Hematopoietic multipotent progenitor cell (in vitro differentiated cells): ENCODE measurements around the gene FOXA3. TPM values are rescaled to one million over a fixed set of nuclear protein-coding genes. Genes with fewer than 3 reads are reported as not detected.

ENCODE experiments used
- DNase-seq, 3 donors: peaks; one replicate each; pipeline ENCODE4 v3.0.0-alpha.2; 2011 to 2015; ENCODE audit warnings: low read depth in 2 of 3, low spot score in 2 of 3
- total RNA-seq: library from RNA; depleted of rRNA; stranded (reverse); fragments of >200 nt; gene quantifications from one replicate; pipeline ENCODE4 v1.2.3, GENCODE V29; 2012

Gene FOXA3
- total RNA-seq, 1 donor: 1.6 TPM

- no peak for DNase-seq
Measured at GRCh38 chr19:45872095-45872919, 8.2 kb downstream of the FOXA3 start.

- DNase-seq: no peak
Measured at GRCh38 chr19:45873219-45873772, 9.2 kb downstream of the FOXA3 start.

GRCh38 chr19:45874620-45874966 is 10.5 kb downstream of the FOXA3 start:
- DNase-seq: no peak

GRCh38 chr19:45876161-45876410 is 12.0 kb downstream of the FOXA3 start:
- no peak for DNase-seq

DNA sequence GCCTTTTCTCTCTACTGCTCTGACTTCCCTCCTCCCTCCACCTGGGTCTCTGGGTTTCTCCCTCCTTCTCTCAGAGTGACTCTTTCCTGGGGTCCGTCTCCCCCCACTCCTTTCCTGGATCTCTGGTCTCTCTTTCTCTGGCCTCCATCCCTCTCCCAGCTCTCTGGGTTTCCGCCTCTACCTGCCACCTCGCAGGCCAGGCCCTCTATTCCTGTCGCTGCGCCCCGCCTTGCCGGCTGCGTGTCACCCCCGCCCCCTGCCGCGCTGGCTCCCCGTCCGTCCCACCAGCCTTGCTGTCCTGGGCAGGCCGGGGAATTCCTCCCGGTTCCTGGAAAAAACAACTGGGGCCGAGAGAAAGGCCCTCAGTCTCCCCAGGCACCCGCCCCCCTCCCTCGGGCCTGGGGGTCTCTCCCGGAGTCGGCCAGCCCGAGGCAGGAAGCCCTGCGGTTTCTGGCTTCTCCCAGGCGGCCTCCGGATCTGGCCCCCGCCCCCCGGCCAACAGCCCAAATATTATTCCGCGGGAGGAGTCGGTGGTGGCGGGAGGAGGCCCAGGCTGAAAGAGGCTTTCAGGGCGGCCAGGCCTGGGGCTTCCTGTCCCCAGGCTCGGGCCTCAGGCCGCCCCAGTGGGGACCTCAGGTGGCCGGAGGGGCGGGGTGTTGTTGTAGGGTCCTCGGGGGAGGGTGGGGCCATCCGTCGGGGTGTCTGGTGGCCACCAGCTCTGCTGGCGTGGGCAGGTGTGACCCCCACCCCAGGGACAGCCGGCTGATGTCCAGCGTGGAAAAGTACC is 12.5 kb downstream of the FOXA3 start:
- DNase-seq: peak in 1 of 3 donors; percentile 52

GRCh38 chr19:45878043-45878794 is 14.1 kb downstream of the FOXA3 start:
- DNase-seq: peak in 1 of 3 donors; percentile 42

DNA sequence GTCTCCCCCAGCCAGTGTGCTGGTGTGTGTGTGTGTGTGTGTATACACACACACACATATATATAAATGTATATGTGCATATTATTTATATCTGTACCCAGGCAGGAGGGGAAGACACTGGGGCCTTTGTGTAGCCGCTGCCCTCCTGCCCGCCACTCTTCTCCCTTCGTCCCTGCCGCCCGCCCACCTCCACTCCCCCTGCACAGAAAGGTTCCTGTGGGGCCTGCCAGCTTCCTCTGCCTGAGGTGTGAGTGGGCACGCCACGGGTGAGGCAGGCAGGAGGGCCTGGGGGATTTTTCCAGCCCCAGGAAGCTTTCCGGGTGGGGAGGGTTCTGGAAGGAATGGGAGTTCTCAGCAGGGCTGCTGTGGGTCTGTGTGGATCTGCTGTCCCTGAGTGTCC is 14.9 kb downstream of the FOXA3 start:
- no peak for DNase-seq

DNA sequence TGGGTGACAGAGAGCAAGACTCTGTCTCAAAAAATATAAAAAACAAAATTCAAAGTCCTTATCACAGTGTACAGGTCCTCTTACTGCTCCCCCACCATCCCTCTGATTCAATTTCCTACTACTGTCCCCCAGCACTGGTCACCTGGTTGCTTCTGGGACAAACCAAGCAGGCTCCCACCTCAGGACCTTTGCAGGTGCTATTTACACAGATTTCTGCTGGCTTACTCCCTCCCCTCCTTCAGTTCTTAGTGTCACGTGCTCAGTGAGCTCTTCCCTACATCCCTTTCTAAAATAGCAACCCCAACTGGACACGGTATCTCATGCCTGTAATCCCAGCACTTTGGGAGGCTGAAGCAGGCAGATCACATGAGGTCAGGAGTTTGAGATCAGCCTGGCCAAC is 15.8 kb downstream of the FOXA3 start:
- no peak for DNase-seq

GRCh38 chr19:45881082-45881908 is 17.2 kb downstream of the FOXA3 start:
- no peak for DNase-seq

- DNase-seq: no peak
Measured at GRCh38 chr19:45881909-45882528, 17.9 kb downstream of the FOXA3 start.

DNA sequence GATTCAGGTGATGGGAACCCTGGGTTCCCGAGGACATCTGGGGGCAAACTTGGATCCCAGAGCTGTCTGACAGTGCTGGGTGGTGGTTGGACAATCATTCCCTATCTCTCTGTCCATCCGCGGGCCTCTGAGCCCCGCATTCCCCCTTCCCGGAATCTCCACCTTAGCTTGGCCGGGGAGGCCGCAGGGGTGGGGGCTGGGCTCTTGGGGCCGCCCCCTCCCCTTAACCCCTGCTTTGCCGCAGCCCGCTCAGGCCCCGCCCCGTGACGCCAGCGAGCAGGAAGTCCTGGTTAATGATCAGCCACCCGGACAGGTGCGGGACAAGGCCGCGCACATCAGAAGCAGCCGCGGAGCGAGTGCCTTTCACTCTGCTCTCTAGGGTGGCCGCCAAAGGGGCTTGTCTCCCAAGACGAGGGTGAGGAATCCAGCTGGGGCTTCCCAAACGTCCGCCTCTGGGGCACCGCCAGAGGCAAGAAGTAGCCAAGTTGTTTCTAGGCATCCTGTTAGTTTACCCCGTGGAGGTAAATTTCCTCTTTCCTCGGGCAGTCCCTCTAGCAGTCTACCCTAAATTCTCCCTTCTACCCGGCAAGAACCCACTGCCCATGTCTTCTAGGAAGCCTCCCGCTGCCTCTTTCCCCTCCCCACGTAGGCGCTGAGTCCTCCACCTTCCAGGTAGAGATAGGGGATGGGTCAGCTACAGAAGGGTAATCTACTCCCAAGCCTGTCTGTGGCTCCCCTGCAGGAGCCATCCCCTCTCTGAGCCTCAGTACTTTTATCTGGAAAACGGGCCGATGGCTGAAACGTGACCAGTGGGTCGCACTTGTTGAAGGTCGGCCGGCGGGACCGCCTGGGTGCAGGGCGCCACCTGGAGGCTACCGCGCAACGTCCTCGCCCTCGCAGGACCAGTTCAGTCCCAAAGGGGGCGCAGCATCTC is 18.8 kb downstream of the FOXA3 start:
- DNase-seq: peak; percentile 74 to 90 (median 87)

DNA sequence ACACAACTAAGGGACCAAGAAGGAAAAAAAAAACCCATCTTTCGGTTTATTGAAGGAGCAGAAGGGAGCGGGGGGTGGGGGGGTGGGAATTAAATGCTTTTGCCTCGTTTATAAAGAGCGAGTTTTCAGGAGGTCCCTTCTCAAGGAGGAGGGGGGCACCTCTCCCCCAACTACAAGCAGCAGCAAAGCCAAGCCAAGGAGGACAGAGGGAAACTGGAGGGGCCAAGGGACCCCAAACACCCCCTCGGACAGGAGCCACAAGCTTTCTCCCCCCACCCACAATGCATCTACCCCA is 19.4 kb downstream of the FOXA3 start:
- no peak for DNase-seq

- no peak for DNase-seq
Measured at GRCh38 chr19:45883881-45884681, 20.0 kb downstream of the FOXA3 start.

DNA sequence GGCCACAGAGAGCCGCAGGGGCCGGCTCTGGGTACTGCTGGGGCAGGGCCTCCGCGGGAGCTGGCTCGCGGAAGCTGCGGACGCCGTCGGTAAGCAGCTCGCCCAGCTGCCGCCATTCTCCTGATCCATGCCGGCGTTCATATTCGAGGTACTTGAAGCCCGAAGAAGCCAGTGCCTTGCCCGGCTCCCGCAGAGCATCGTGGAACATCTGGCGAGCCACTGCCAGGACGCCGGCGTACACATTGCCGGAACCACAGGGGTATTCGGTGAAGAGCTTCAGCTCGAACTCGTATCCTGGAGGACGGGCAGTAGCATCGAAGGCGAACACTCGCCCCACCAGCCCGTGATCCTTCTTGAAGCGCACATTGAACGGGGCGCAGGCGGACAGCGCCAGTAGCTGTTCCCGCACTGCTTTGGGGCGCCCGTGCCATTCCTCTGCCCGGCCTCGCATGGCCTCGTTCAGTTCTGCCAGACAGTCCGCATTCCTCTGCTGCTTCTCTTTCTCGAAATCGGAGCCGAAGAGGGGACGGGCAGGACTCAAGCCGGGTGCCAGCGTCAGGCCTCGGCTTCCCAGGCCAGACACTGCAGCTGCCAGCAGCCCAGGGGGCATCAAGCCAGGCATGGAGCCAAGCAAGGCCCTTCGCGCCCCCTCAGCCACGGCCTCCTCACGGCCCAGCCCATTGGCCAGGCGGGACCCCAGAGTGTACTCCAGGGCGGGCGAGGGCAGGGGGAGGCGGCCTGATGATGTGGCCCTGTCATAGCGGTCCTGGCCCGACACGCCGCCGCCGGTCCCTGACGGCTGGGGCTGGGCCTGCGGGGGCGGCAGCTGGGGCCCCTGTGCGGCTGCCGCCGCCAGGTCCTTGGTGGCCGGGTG is 20.8 kb downstream of the FOXA3 start:
- peak in 1 of 3 donors; percentile 29 for DNase-seq

GRCh38 chr19:45885556-45886426 is 21.7 kb downstream of the FOXA3 start, which contains the start of gene IRF2BP1:
TSS of gene IRF2BP1 (minus strand) at chr19:45886141. CDS start at chr19:45885774, 367 bp downstream.
- DNase-seq: peak in 2 of 3 donors; percentile 93 to 95
